ENCODE results near the gene ANGPTL1. TPM values are rescaled to one million over a fixed set of nuclear protein-coding genes. Genes with fewer than 3 reads are reported as not detected.

Gene ANGPTL1
- total and polyA plus RNA-seq, 2 of the 13 experiments (the other 11 are each of a cell fraction or from before 2014, with no cell fraction given), result 2.9 to 9.3 TPM

GRCh38 chr1:178808529-178808928, 62.3 kb downstream of the ANGPTL1 start:
- no peak overlapping the region for H3K9ac ChIP-seq (ENCODE audit: insufficient read depth, low read depth, low read length)
- intact Hi-C loops (cut with micrococcal nuclease; ENCODE audit: unreplicated experiment) (no loop called here), in situ Hi-C loops (cut with HindIII; ENCODE audit: extremely low pct_ligation_motif_present, low pct_unique_long_range_greater_than_20kb) (no loop called here)
- peaks cover 24% of the 10 kb centered on the region for H3K4me1 ChIP-seq (ENCODE audit: insufficient read depth, low read length)
- CTCF ChIA-PET (ENCODE audit: low intra/inter-chr PET ratio, low total read pairs), result no interaction called here
- no peaks in the 10 kb centered on the region for H3K27me3 ChIP-seq (ENCODE audit: control insufficient read depth in 1 of 2, insufficient read depth in 2 of 2, low read length in 2 of 2)
- H4K20me1 ChIP-seq (ENCODE audit: insufficient read depth, low read length), result no peaks in the 10 kb centered on the region
- H2AFZ ChIP-seq (ENCODE audit: low read length), result no peak overlapping the region
- no peaks in the 10 kb centered on the region for H3K79me2 ChIP-seq (ENCODE audit: insufficient read depth, low read length)
- H3K4me2 ChIP-seq (ENCODE audit: low read depth, low read length), result no peak overlapping the region
- FAIRE-seq (no peak), DNase-seq (ENCODE audit: low spot score) (no peak), ATAC-seq (no peak)
- TF ChIP-seq ZNF207 (IDR thresholded peaks at IDR 0.05; ENCODE audit: borderline replicate concordance) (no peak), ZSCAN5A (CRISPR knock-in tag; IDR thresholded peaks at IDR 0.05; ENCODE audit: borderline replicate concordance) (no peak), NCOR1 (IDR thresholded peaks at IDR 0.05; ENCODE audit: borderline replicate concordance, low read length) (no peak), ZNF549 (CRISPR knock-in tag; IDR thresholded peaks at IDR 0.05) (no peak), PRDM10 (CRISPR knock-in tag; IDR thresholded peaks at IDR 0.05; ENCODE audit: low read depth) (no peak), CENPBD1 (CRISPR knock-in tag; IDR thresholded peaks at IDR 0.05; ENCODE audit: borderline replicate concordance, low read depth) (no peak)
- POLR2A ChIA-PET, result no interaction called here
- BruUV-seq (replicated peaks), result no TSS peak
- H3K27ac ChIP-seq (ENCODE audit: extremely low read length, insufficient read depth, low read length), result no peak overlapping the region
- WGBS (ENCODE audit: low lambda C conversion rate), result 98% methylated on average over 3 of the region's 3 CpGs
- H3K4me3 ChIP-seq (replicated peaks in 1 of 3; ENCODE audit: insufficient read depth in 1 of 3, low read depth in 2 of 3, low read length in 3 of 3), result no peak overlapping the region
- H3K36me3 ChIP-seq (replicated peaks in 1 of 2; ENCODE audit: control insufficient read depth in 1 of 2, insufficient read depth in 2 of 2, low read length in 2 of 2), result peaks cover 3 to 12% of the 10 kb centered on the region in 2 experiments
- no peaks in the 10 kb centered on the region for H3K9me3 ChIP-seq (ENCODE audit: low read length)
